NAMALWA (cell line): ENCODE measurements around the gene RAB11FIP4.

ENCODE experiments used
- DNase-seq: peaks from one replicate; pipeline ENCODE4 v3.0.0-alpha.2; 2015; ENCODE audit warnings: low spot score

Gene RAB11FIP4

DNA sequence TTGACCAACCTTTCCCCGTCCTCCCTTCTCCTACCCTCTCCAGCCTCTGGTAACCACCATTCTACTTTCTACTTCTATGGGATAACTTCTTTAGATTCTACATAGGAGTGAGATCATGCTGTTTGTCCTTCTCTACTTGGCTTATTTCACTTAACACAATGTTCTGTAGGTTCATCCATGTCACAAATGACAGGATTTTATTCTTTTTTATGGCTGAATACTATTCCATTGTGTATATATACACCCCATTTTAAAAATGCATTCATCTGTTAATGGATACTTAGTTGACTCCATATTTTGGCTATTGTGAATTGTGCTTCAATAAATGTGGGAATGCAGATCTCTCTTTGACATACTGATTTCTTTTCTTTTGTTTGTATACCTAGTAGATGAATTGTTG, 115.0 kb downstream of the RAB11FIP4 start:
- no peak for DNase-seq

DNA sequence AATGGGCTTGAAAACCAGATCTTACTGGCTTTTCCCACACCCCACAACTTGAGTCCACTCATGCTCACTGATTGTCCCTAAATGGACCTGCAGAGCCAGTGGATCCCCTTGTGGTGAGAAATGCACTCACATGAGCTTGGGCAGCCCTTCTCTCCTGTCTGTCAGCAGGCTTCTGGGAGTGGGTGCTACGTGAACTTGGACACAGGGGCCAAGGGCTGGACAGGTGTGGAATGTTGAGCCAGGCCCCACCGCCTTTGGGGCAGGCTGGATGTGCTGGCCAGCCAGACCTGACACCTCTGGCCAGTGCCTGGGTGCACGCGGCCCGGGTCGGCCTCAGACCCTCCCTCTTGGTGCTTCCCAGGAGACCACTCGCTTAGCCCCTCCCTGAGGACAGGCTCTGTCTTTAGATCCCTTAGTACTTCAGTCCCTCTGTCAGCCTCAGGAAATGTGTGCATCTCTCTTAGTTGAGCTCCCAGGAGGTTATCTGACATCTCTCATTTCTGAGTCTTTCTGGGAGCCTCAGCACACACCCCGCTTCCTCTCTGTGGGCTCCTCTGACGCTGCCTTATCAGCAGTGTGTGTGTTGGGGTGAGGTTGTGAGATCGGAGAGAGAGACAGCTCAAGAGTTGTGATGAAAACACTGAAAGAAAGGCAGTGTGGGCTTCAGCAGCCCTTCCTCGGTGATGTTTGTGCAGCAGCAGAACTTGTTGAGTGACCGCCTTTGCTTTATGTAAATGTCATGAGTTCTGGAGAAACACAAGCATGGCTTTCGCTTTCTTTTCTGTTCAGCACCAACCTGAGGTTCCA, 117.0 kb downstream of the RAB11FIP4 start:
- DNase-seq, result peak; percentile 76

DNA sequence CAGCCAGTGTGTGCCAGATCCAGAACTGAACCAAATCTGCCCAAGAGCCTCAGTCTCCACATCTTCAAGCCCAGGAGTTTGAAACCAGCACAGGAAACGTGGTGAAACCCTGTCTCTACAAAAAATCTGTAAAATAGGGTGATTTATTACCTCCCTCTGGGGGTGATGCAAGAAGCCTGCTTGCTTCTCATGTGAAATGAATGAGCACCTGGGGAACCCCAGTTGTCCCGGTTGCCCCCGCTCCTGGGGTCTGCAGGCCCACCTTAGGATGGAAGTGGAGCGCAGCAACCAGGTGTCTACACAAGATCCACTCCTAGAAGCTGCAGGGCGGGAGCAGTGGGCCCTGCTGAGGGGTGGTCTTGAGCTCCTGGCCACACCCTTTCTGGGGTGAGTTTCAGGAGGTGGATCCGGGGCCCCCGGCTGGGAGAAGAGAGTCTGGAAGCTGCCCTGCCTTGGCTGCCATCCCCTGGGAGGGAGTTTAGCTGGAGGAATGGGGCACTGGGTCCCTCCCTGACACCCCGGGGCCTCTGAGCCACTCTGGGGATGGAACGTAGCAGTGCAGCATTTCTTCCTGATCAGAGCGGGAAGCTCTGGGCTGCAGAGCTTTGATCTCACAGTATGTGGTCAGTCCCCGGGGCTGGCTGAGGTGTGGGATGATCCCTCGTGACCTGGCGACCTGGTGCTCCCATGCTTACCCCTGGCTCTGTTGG, 117.8 kb downstream of the RAB11FIP4 start:
- DNase-seq, result no peak

DNA sequence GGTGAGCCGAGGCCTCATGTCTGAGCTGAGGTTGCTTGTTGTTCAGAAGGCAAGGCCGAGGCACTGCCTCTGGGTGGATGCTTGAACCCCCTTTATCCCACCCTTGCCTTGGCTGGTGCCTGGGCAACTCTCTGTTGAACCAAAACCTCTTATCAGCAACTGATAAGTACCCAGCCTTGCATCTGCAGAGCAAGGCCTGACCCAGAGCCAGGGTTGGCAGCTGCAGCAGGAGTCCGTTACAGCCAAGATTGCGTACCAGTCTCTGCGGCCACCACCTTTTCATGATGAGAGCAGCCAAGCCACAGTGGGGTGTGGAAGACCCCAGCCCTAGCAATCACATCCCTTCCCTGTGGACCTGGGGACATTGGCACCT, 118.3 kb downstream of the RAB11FIP4 start:
- DNase-seq, result no peak

DNA sequence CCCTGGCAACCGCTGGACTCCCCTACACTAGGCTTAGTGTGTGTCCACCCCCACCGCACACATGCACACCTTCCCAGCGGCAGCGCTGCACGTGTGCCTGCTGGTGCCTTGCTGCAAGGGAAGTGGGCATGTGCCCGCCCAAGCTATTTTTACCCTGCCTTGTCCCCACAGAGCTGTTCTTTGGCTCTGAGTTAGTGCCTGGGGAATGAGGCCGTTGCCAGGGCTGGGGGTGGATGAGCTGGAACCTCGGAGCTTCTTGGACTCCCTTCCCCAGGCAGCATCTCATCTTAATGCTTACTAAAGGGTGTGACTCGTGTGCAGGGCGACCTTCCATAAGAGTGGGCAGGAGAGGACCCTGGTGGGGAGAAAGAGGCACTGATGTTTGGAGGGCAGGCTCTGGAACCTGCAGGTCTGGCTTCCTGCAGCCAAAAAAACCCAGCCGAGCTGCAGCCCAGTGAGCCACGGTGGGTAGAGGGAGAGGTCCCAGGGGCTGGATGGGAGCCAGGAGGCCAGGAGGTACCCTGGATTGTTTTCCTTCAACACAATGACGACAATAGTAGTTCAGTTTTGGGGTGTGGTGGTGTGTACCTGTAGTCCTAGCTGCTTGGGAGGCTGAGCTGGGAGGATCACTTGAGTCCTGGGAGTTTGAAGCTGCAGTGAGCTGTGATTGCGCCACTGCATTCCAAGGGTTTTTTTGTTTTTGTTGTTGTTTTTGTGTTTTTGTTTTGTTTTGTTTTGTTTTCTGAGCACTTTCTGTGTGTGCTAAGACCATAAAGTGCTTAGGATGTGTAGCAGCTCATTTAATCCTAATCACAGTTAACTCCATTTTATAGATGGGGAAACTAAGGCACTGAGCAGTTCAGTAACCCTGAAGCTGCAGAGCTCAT, 119.1 kb downstream of the RAB11FIP4 start:
- no peak for DNase-seq

DNA sequence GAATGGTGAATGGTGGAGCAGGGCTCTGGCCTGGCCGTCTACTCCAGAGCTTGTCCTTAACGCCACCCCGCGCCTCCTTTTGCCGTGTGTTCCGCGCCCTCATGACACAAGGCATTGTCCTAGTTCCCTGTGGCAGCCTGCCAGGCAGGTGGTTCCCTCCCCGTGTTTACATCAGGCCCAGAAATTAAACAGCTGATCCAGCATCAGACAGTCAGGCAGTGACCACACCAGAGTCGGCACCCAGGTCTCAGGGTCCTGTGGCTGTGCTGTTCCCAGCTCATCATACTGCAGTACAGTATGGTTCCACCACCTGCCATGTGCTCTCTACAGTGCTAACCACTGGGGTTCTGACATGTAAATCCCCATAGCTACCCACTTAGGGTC, 119.7 kb downstream of the RAB11FIP4 start:
- no peak for DNase-seq

DNA sequence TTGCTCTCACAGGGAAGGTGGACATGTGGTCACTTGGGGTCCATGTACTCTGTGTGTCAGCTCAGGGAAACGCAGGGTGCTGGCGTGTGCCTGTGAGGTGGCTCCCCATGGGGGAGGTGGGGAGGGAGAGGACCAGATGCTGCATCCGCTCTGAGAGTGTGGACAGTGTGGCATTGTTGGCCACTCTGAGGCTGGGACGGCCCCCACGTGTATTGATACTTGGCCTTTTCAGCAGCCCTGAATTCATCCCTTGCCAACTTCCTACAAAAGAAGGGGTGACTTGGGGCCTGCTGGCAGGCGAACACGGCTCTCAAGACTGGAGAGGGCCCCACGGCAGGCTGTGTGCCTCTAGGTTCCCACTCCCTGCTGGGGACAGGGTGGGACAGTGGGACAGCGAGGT, 120.1 kb downstream of the RAB11FIP4 start:
- DNase-seq, result no peak

DNA sequence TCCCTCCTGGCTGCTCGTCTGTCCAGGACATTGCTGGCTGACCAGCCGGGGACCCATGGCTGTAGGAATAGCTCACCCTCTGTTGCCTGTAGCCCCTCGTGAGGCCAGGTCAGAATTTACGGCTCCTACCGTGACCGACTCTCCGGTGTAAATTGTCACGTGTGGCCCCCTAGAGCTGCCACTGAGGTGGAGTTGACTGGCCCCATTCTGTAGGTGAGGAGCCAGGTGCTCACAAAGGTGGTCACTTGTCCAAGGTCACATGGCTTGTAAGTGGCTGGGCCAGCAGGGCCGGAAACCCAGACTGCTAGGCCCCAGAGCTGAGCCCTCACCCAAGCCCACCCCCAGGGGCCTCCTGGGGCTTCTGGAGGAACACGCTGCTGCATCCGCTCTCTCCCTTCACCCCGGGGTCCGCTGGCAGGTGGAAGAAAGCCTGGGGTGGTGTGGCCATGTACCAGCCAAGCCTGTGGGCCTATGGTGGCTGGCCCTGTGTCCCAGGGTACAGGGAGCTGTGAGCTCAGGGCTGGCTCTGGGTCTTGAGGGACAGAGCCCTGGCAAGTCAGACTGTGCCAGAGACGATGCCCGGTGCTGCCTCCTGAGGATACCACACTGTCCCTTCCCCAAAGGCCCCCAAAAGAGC, 120.7 kb downstream of the RAB11FIP4 start:
- no peak for DNase-seq

DNA sequence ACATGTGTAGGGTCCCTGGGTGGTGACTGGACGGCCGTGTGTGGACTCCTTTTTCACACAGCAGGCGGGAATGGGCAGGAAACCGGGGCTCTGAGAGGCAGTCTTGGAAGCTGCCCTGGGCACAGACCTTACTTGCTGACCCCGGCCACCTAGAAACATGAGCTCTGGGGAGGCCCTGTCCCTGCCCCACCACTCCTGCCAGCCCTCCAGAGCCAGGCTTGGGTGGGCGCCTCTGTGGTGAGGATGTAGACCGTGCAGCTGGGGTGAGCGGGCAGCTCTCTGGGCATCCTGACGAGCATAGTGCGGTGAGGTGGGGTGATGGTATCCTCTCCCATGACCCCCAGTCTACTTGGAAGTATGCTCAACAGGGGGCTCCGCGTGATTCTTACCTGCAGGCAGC, 121.3 kb downstream of the RAB11FIP4 start:
- no peak for DNase-seq

DNA sequence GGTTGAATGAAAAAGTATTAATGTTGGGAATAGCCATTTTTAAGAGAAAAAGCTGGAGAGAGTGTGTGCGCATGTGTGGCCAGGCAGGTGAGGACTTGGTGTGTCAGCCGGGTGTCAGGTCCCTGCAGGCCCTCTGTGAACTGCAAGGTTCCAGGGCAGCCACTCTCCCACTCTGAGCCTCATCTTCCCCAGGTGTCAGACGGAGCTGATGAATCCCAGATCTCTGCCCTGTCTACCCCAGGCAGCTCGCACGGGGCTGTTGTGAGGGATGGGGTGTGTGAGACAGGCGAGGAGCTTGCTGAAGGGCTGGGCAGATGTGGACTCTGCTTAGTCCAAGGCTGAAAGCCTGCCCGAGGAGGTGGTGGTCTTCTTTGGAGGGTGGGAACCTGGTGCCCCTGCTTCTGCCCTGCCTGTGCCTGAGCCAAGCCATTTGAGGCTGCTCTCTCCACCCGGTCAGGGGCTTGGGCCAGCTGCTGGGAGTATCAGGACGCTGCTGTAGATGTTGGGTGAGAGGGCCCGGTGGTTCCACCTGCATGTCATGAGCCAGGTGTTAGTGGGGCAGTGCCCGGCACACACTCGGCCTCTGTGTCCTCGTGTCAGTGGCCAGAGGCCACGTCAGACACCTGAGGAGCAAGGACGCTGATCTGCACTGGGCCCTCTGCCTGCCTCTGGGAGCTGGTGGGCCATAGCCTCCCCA, 122.4 kb downstream of the RAB11FIP4 start:
- DNase-seq, result no peak

DNA sequence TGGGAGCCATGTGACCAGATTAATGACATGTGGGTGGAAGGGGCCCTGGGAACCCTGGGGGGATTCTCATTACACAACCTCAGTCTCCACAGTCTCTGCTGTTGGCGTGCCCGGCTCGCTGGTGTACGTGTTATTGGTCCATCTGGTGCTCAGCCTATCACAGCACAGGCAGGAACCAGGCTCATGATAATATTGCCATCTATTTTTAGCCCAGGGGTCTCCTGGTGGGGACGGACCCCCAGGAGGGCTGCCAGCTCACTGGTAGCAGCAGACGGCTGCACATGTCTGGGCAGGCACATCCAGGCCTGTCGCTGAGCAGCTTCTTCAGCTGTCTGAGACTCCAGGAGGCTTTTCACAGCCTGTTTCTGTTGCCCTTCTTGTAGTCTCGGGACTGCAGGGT, 123.8 kb downstream of the RAB11FIP4 start:
- no peak for DNase-seq

DNA sequence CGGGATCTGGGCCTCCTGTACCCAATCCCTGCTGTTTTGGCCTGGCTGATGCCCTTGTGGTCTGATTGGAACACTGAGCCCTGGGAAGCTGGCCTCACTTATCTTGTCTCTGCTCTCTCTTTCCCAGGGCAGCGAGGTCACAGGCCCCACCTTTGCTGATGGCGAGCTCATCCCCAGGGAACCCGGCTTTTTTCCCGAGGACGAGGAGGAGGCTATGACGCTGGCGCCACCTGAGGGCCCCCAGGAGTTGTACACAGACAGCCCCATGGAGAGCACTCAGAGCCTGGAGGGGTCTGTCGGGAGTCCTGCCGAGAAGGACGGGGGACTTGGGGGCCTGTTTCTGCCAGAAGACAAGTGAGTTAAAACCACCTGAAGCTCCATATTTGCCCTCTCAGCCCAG, 126.0 kb downstream of the RAB11FIP4 start:
- no peak for DNase-seq

DNA sequence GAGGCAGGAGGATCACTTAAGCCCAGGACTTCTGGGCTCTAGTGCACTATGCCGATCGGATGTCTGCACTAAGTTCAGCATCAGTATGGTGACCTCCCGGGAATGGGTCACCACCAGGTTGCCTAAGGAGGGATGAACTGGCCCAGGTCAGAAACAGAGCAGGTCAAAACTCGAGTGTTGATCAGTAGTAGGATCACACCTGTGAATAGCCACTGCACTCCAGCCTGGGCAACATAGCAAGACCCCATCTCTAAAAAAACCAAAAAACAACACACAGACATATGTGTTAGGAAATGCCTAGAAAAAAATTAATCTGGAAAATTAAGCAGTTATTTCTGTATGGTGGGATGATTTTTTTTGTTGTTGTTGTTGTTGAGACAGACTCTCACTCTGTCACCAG, 127.0 kb downstream of the RAB11FIP4 start:
- no peak for DNase-seq

DNA sequence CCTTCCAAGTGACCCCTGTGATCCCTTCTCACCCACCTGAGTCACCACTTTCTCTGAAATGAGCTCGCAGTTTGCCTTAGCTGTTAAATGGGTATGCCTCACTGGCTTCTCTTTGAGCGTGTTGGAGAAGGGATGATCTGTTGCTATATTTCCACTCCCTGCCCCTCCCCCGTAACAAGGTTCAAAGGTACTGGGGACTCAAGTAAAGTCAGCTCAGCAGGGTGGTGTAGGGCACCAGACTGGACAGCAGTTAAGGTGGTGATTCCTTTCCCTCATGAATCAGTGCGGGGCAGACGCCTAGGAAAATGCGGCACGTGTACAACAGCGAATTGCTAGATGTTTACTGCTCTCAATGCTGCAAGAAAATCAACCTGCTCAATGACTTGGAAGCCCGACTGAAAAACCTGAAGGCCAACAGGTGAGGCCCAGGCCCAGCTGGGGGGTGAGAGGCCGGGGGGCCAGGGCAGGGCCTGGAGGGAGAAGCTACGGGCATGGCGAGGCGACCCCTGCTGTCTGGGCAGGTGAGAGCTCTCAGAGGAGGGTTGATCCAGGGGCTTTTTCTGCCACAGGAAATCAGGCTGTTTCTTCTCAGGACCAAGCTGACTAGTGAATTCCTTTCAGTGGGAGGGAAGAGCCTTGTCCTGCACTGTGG, 130.3 kb downstream of the RAB11FIP4 start:
- no peak for DNase-seq

DNA sequence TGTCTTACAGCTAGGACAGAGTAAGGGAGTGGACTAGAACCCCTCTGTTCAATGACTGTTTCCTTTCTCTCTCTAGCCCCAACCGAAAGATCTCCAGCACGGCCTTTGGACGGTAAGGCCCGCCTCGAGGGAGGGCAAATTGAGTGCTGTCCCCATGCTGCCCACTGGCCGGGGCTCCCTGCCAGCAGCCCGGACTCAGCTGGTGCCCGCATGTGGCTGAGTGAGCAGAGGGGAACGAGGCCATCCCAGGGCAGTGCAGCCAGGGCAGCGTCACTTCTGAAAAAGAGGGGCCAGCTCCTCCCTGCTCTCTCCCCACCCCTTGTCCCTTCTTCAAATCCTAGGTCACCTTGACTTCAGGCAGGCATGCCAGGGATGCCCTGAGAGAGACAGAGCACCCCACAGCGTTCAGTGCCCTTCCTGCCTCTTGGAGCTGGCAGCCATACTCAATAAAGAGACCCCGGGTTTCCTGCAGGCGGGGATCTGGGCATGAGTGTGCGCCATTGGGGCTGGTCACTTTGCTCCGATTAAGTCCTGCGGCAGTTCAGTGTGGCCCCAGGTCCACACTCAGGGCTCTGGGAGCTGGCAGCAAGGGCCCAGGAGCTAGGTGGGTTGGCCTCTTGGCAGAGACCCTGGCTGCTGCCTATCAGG, 130.9 kb downstream of the RAB11FIP4 start:
- no peak for DNase-seq

DNA sequence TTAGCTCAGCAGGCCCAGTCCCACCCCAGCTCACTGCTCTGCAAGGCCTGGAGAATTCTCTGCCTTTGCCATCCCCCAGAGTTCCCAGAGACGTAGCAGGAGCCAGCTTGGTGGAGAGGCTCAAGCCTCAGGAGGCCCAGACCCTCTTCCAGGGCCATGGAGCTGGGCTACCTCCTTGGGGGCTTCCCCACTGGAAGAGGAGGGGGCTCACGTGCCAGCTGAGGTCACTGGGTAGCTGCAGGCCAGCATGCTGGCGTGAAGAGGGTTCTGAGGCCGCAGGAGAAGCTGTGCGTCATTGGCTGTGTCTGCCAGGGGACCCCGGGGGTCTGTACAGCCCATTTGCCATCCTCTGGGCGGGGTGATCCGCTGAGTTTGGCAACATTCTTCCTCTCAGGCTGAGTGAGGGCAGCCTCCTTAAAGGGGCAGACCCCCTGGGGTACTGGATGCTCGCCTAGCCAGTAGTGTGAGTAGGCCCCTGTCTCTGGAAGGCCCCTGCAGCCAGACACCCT, 131.6 kb downstream of the RAB11FIP4 start:
- DNase-seq, result no peak

DNA sequence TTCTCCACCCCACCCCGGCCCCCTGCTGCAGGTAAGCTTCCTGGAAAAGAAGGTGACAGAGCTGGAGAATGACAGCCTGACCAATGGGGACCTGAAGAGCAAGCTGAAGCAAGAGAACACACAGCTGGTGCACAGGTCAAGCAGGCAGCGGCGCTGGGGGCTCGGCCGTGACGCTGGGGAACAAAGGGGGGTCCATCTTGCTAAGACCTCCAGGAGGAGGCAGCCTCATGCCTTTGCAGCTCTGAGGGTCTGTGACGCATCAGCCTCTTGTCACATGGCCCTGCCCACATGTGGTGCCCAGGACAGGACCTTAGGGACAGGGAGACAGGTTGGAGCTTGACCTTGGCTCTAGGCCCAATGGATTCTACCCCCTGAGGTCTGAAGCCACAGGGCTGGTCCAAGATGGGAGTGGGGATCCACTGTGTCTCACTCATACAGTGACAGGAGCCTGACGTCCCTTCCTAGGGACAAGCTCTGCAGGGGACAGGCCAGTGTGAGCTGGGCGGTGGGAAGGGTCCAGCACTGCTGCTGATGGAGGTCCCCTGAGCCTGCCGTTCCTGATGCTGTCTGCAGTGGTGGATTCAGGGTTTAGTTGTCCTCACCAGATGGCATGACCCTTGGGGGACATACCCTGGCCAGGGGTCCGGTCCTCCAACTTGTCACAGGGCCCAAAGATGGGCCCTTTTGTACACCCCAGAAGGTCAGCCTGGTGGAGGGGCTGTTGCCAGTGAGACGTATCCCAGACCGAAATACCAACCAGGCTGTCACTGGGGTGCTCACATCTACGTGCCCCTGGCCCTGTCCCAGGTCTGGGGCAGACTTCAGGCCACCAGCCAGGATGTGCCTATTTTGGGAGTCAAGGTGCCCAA, 132.6 kb downstream of the RAB11FIP4 start:
- no peak for DNase-seq

DNA sequence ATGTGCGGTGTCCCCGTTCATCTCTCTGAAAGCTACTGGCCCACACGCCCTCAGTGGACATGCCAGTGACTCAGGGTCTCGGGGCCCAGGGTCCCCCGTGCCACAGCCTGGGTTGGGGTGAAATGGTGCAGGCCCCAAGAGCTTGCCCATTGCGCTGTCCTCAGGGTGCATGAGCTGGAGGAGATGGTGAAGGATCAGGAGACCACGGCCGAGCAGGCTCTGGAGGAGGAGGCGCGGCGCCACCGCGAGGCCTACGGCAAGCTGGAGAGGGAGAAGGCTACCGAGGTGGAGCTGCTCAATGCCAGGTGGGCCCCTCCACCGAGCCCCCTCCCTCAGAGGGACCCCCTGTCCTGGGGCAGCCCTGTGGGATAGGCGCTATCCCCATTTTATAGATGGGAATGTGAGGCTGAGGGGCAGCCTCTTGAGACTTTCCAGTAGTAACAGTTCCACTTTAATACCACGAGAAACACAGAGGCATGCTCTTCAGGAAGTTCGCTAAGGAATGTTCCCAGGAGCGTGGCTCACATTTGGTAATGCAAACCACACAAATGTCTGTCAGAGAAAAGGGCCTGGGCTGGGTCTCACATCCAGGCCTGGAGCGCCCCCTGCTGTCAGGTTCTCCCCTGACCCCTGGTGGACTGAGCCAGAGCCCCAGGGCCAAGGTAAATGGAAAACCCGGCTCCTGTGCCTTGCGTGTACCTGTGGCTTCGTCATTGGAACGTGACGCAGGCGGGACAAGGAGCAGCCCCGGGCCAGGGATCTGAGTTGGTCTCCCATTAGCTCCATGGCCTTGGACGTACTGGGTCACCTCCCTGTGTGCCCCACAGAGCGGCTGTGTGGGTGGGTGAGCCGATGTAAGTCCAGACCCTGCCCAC, 133.7 kb downstream of the RAB11FIP4 start:
- peak; percentile 82 for DNase-seq
